Right hindlimb (tissue), 1 donor: ENCODE results near the gene USP25.

Experiments used
- DNase-seq: peaks from one replicate; pipeline ENCODE4 v3.0.0-alpha.2; 2018

USP25 gene

GRCh38 chr21:15874615-15875014, 144.8 kb downstream of the USP25 start:
- no peak for DNase-seq

DNA sequence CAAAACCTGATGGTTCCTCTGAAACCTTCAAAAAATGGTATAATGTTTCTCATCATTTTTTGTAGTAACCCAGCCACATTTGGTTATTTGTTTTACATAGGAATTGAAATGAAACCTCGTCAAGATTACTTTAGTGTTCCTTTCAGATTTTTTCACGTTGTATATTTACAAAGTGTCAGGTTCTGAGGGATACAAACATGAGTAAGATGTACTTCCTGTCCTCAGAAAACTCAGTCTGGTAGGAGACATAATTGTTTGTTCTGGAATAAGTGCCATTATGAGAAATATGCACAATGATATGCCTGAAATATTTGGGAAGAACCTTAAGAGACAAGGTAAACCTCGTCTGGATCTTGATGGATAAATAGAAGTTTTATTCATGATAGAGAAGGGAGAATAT, 145.5 kb downstream of the USP25 start:
- DNase-seq, result no peak

DNA sequence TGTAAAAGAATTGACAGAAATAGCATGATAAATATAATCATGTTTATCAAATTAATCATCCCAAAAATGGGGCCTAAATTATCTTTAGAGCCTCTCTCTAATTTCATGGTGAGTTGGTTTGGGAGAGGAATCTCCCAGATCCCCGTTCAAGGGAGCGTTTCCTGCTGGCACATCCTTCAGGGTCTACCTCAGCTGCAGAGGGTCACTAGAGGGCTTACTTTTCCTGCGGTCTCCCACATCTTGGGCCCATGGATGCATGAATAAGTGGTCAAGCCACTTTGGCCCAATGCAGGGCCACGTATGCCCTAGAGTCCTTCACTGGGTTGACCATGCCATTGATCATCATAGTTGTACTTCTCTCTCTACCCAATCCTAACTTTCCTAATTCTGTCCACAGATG, 164.1 kb downstream of the USP25 start:
- DNase-seq, result no peak

- DNase-seq, result no peak
Measured at GRCh38 chr21:15894596-15894995, 164.8 kb downstream of the USP25 start.

DNA sequence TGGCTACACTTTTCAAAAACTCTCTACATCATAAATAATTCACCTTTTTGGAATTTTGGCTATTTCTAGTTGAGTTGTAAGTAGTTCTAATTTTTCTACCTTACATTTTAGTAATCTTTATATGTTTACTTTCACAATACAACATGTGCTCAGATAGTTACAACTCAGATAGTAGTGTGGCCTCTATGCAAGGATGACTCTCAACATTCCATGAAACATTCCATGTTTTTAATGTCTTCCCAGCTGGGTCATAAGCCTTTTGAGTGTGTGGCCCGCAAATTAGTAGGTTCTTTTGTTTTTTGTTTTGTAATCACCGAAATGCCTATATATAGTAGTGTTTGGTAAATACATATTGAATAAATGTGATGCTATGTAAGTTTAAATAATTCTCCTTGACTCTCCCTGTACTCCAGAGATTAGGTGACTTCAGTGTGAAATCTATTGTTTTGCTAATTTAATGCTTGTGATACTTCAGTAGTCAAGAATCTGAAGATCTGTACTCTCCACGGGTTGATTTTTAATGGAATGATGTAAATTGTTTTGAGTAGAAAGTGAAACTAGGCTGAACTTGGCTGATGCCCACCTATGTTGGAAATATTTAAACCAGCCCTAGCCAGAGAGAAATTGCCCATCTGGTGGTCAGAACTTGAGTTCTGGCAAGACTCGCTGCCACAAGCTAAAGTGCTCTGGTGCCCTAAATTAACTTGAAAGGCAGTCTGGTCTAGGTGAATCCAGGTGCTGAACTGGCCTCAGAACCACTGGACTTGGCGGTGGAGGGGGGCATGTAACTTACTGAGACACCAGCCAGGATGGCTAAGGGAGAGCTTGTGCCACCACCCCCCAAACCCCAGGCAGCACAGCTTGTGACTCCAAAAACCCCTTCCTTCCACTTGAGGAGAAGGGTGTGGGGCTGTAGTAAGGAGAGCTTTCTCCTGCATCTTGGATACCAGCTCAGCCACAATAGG, 165.6 kb downstream of the USP25 start:
- no peak for DNase-seq

DNA sequence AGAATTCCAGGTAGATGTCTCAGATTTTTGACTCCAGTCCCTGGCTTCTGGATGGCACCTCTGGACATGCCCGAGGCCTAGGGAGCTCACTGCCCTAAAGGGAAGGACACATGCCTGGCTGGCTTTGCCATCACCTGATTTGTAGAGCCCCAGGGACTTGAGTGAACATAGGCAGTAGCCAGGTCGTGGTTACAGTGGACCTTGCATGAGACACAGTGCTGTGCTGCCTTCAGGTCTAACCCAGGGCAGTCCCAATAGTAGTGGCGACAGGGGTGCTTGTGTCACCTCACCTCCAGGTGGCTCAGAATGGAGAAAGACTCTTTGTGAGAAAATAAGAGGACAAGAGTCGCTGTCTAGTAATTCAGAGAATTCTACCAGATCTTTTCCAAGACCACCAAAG, 166.7 kb downstream of the USP25 start:
- no peak for DNase-seq

GRCh38 chr21:15904389-15904788, 174.6 kb downstream of the USP25 start:
- no peak for DNase-seq

- no peak for DNase-seq
Measured at GRCh38 chr21:15908187-15908586, 178.4 kb downstream of the USP25 start.

DNA sequence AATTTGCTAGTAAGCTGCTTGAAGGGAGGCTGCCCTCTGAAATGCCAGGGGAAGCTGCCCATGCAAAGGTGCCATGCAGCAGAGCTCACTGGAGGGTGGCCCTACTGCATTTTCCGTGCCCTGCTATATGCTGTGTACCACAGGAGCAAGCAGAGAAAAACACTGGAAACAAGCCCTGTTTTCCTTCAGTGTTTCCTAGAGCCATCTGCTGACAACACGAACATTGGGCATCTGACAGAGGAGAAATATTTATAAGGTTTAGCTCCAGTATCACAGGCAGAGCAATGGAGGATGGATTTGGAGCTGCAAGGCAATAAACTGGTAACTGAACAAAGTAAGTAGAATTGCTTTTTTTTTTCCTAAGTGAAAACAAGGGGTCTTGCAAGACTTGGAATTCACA, 198.4 kb downstream of the USP25 start:
- DNase-seq, result no peak

GRCh38 chr21:15928686-15929425, 199.1 kb downstream of the USP25 start:
- no peak for DNase-seq

- no peak for DNase-seq
Measured at GRCh38 chr21:15929536-15929935, 199.8 kb downstream of the USP25 start.
